NCI-H146 (cell line): ENCODE measurements around the gene ZNF582.

Experiments
- DNase-seq: peaks from one replicate; lab custom pipeline; 2025; lab: John Stamatoyannopoulos, UW

The ZNF582 gene

GRCh38 chr19:56393119-56394012, at the start of gene ZNF582:
ZNF582 (minus strand) TSS chr19:56393534; CDS start chr19:56391752, 1,782 bp downstream.
- DNase-seq, result peak; percentile 96

GRCh38 chr19:56441206-56441792, 48.0 kb upstream of the ZNF582 start:
- DNase-seq, result no peak

GRCh38 chr19:56423985-56424353, 30.6 kb upstream of the ZNF582 start:
- no peak for DNase-seq

- no peak for DNase-seq
Measured at GRCh38 chr19:56423276-56423984, 30.1 kb upstream of the ZNF582 start.

GRCh38 chr19:56405062-56405461, 11.7 kb upstream of the ZNF582 start:
- no peak for DNase-seq

- no peak for DNase-seq
Measured at GRCh38 chr19:56404705-56405056, 11.3 kb upstream of the ZNF582 start.

- DNase-seq, result peak; percentile 93
Measured at GRCh38 chr19:56403764-56404704, 10.7 kb upstream of the ZNF582 start, which contains the start of gene ZNF583. ZNF583 (plus strand) TSS chr19:56404332; CDS start chr19:56407115, 2,783 bp downstream.

GRCh38 chr19:56403261-56403660, 9.9 kb upstream of the ZNF582 start:
- DNase-seq, result no peak

GRCh38 chr19:56400485-56400884, 7.2 kb upstream of the ZNF582 start:
- no peak for DNase-seq

GRCh38 chr19:56398809-56399208, 5.5 kb upstream of the ZNF582 start:
- no peak for DNase-seq

- no peak for DNase-seq
Measured at GRCh38 chr19:56383826-56384605, 9.3 kb downstream of the ZNF582 start.

- DNase-seq, result no peak
Measured at GRCh38 chr19:56377105-56377924, 16.0 kb downstream of the ZNF582 start.

GRCh38 chr19:56372281-56372680, 21.1 kb downstream of the ZNF582 start:
- no peak for DNase-seq

GRCh38 chr19:56369886-56370676, 23.3 kb downstream of the ZNF582 start:
- DNase-seq, result no peak

GRCh38 chr19:56367829-56368711, 25.3 kb downstream of the ZNF582 start:
- peak; percentile 93 for DNase-seq

GRCh38 chr19:56360841-56361240, 32.5 kb downstream of the ZNF582 start:
- DNase-seq, result no peak

GRCh38 chr19:56356944-56357343, 36.4 kb downstream of the ZNF582 start:
- no peak for DNase-seq

GRCh38 chr19:56355517-56355916, 37.8 kb downstream of the ZNF582 start:
- no peak for DNase-seq
